WERI-Rb-1 (cell line): ENCODE results near the gene ALG2.

Source experiments
- DNase-seq: peaks from one replicate; pipeline ENCODE4 v3.0.0-alpha.2; 2020
- H3K27ac ChIP-seq: fragments of 250-450 bp; sonication (Bioruptor Pico); 2 replicates; pipeline ENCODE4 v1.5.1; 2020; ENCODE audit warnings: mild to moderate bottlenecking, moderate library complexity
- H3K27me3 ChIP-seq: fragments of 250-450 bp; sonication (Bioruptor Pico); 2 replicates; pipeline ENCODE4 v1.5.1; 2021; ENCODE audit warnings: mild to moderate bottlenecking, low read depth, moderate library complexity; ENCODE audit not compliant: insufficient read depth, severe bottlenecking
- H3K36me3 ChIP-seq: fragments of 250-450 bp; sonication (Bioruptor Pico); 2 replicates; pipeline ENCODE4 v1.5.1; 2020; ENCODE audit warnings: mild to moderate bottlenecking, moderate library complexity
- H3K4me3 ChIP-seq: 2 replicates; pipeline ENCODE4 v1.5.1; 2011; ENCODE audit warnings: low read depth, mild to moderate bottlenecking, control low read depth, low read length
- H3K9me3 ChIP-seq: fragments of 250-450 bp; sonication (Bioruptor Pico); 2 replicates; pipeline ENCODE4 v1.5.1; 2021; ENCODE audit warnings: mild to moderate bottlenecking, moderate library complexity; ENCODE audit not compliant: severe bottlenecking
- TF ChIP-seq, protein P1 (sequence below): IDR thresholded peaks from 2 replicates; pipeline ENCODE4 v1.5.1; 2011; ENCODE audit warnings: low read depth, mild to moderate bottlenecking, control low read depth, inconsistent platforms, low read length

Gene ALG2

DNA sequence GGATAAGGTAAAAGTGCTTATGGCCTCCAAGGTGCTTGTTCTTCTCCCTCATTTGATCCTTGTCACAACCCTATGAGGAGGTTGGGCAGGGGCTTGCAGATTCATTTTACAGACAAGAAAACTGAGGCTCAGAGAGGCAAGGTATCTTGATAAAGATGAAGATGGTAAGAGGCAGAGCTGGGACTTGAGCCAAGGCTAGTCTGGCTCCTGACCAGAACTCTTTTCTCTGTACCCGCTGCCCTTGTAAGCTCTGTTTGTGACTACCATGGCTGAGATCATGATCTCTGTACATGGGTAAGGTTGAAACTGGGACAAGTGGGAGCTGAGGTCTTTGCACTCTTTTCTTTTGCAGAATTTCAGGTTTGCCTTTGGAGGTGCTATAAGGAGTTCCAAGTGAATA lies 33.9 kb upstream of the ALG2 start:
- H3K27ac ChIP-seq = no peak overlapping the region
- TF ChIP-seq, protein P1, sequence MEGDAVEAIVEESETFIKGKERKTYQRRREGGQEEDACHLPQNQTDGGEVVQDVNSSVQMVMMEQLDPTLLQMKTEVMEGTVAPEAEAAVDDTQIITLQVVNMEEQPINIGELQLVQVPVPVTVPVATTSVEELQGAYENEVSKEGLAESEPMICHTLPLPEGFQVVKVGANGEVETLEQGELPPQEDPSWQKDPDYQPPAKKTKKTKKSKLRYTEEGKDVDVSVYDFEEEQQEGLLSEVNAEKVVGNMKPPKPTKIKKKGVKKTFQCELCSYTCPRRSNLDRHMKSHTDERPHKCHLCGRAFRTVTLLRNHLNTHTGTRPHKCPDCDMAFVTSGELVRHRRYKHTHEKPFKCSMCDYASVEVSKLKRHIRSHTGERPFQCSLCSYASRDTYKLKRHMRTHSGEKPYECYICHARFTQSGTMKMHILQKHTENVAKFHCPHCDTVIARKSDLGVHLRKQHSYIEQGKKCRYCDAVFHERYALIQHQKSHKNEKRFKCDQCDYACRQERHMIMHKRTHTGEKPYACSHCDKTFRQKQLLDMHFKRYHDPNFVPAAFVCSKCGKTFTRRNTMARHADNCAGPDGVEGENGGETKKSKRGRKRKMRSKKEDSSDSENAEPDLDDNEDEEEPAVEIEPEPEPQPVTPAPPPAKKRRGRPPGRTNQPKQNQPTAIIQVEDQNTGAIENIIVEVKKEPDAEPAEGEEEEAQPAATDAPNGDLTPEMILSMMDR = no peak
- no peaks in the 10 kb centered on the region for H3K36me3 ChIP-seq
- DNase-seq = no peak
- H3K9me3 ChIP-seq = no peaks in the 10 kb centered on the region
- H3K27me3 ChIP-seq = no peaks in the 10 kb centered on the region
- H3K4me3 ChIP-seq = no peak overlapping the region

DNA sequence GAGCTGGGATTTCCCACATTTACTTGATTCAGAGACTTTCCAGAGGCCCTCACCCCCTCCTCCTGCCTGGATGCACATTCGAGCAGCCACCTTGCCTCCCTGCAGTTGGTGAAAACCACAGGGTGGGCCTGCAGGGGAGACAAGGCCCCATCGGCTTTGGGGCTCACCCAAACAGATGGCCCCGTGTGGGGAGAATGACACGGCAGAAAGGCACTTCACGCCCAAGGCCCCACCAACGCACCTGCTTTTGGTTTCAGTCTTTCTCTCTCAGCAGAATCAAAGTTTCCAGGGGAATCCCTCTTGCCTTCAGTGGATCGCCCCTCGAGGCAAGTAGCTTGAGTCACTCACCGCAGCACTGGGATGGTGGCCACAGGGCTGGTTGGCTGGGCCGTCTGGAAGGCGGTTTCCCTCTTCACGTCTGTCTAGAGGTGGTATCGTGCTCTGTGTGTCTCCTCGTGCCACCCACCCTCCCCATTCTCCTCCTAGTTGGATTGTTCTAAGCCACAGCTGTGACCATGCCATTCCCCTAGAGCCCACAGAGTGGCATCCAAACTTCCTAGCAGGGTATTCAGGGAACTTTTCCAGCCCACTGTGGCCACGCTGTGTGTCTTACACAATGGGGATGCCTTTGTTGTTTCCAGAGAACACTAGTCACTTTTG lies 32.2 kb upstream of the ALG2 start:
- Histone ChIP-seq H3K9me3 (no peaks in the 10 kb centered on the region), H3K4me3 (no peak overlapping the region), H3K36me3 (no peaks in the 10 kb centered on the region), H3K27ac (no peak overlapping the region), H3K27me3 (no peaks in the 10 kb centered on the region)
- TF ChIP-seq, protein P1 = no peak
- no peak for DNase-seq

DNA sequence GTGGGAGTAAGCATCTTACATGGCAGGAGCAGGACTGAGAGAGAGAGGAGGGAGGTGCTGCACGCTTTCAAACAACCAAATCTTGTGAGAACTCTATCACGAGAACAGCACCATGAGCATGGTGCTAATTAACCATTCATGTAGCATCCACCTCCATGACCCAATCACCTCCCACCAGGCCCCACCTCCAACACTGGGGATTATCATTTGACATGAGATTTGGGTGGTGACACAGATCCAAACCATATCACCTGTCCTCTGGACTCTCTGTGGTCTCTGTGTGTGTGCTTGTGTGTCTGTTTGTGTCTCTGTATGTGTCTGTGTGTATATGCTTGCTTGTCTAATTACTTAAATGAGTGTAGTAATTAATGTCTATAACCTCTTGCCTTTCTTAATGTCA lies 31.4 kb upstream of the ALG2 start:
- H3K9me3 ChIP-seq = no peaks in the 10 kb centered on the region
- no peak overlapping the region for H3K27ac ChIP-seq
- no peak overlapping the region for H3K4me3 ChIP-seq
- no peak for DNase-seq
- no peaks in the 10 kb centered on the region for H3K36me3 ChIP-seq
- no peaks in the 10 kb centered on the region for H3K27me3 ChIP-seq
- TF ChIP-seq, protein P1 = no peak

DNA sequence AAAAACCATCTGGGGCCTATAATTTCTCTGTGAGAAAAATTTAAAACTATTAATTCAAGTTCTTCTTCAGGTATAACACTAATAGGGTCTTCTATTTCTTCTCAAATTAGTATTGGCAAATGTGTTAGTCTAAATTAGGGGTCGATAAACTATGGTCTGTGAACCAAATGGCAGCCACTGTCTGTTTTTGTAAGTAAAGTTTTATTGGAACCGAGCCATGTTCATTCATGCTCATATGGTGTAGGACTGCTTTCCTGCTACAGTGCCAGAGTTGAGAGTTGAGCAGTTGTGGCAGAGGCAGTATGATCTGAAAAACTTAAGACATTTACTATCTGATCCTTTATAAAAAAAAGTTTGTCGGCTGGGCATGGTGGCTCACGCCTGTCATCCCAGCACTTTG lies 29.4 kb upstream of the ALG2 start:
- H3K9me3 ChIP-seq = no peaks in the 10 kb centered on the region
- TF ChIP-seq, protein P1 = no peak
- H3K27ac ChIP-seq = no peak overlapping the region
- no peak overlapping the region for H3K4me3 ChIP-seq
- no peaks in the 10 kb centered on the region for H3K36me3 ChIP-seq
- no peaks in the 10 kb centered on the region for H3K27me3 ChIP-seq
- no peak for DNase-seq

DNA sequence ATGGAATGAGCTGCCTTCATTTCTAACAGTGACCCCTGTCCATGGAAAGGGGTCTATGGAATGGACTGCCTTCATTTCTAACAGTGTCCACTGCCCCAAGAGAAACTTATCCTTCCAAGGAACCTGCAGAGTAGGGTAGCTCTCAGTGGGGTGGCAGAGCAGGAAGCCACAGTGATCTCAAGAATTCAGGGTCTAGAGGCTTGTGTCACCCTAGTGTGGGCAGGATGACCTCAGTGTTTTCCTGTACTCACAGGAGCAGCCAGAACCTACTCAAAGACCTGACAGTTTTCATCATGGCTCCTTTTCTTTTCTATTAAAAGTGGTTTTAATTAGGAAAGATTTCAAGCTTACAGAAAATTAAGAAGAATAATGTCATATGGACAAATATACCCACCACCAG lies 27.9 kb upstream of the ALG2 start:
- no peaks in the 10 kb centered on the region for H3K36me3 ChIP-seq
- H3K4me3 ChIP-seq = no peak overlapping the region
- TF ChIP-seq, protein P1 = no peak
- H3K9me3 ChIP-seq = no peaks in the 10 kb centered on the region
- no peak overlapping the region for H3K27ac ChIP-seq
- no peak for DNase-seq
- H3K27me3 ChIP-seq = no peaks in the 10 kb centered on the region
